ENCODE measurements around the gene PLXNA4. TPM values are rescaled to one million over a fixed set of nuclear protein-coding genes. Genes with fewer than 3 reads are reported as not detected.

PLXNA4 gene
- total and polyA plus RNA-seq, 2 donors (not counting 1 experiment from before 2014, with no cell fraction given) = not detected

- no peak overlapping the region for H3K9ac ChIP-seq (ENCODE audit: low read length)
- H3K27ac ChIP-seq (ENCODE audit: low read length in 2 of 2) = no peak overlapping the region
- H3K4me3 ChIP-seq (ENCODE audit: control extremely low read depth in 1 of 5, extremely low read depth in 1 of 5, insufficient read depth in 1 of 5, low read depth in 2 of 5, low read length in 4 of 5) = no peak overlapping the region
- ChIA-PET CTCF (interaction anchor here (1.4 kb wide), 1 partner anchor 11 kb away, joined by 6 read pairs; no protein-coding TSS in a partner anchor), POLR2A (no interaction called here)
- H3K4me2 ChIP-seq (replicated peaks; ENCODE audit: low read depth, low read length, poor library complexity, severe bottlenecking) = no peak overlapping the region
- H4K20me1 ChIP-seq (ENCODE audit: control insufficient read depth, insufficient read depth, low read length, poor library complexity, severe bottlenecking) = no peaks in the 10 kb centered on the region
- peak; percentile 31 for DNase-seq
- Mint-ChIP-seq H3K27ac (no peak overlapping the region), H3K4me1 (peaks cover 6% of the 10 kb centered on the region), H3K9me3 (ENCODE audit: insufficient read depth) (no peaks in the 10 kb centered on the region), H3K27me3 (peaks cover 52% of the 10 kb centered on the region), H3K4me3 (no peak overlapping the region)
- H3K9me3 ChIP-seq (ENCODE audit: control extremely low read depth in 1 of 3, control insufficient read depth in 2 of 3, insufficient read depth in 1 of 3, low read length in 2 of 3) = no peaks in the 10 kb centered on the region
- H3K36me3 ChIP-seq (replicated peaks in 1 of 2; ENCODE audit: control extremely low read depth in 1 of 2, control insufficient read depth in 1 of 2, extremely low read depth in 1 of 2, insufficient read depth in 2 of 2, low read length in 1 of 2) = no peaks in the 10 kb centered on the region
- peaks cover 0 to 42% (median 15%) of the 10 kb centered on the region in 4 experiments for H3K27me3 ChIP-seq (replicated peaks in 1 of 4; ENCODE audit: control extremely low read depth in 1 of 4, control insufficient read depth in 3 of 4, insufficient read depth in 4 of 4, low read length in 3 of 4)
- ATAC-seq (ENCODE audit: low read depth) = no peak
- 14% methylated on average over 4 of the region's 4 CpGs for WGBS (ENCODE audit: insufficient coverage)
- H3K79me2 ChIP-seq (ENCODE audit: control insufficient read depth, insufficient read depth, low read length) = no peaks in the 10 kb centered on the region
- H3K4me1 ChIP-seq (ENCODE audit: control insufficient read depth in 2 of 2, insufficient read depth in 2 of 2, low read length in 2 of 2) = no peaks in the 10 kb centered on the region
- intact Hi-C loops (cut with micrococcal nuclease) = no loop called here
- TF ChIP-seq, protein P1, sequence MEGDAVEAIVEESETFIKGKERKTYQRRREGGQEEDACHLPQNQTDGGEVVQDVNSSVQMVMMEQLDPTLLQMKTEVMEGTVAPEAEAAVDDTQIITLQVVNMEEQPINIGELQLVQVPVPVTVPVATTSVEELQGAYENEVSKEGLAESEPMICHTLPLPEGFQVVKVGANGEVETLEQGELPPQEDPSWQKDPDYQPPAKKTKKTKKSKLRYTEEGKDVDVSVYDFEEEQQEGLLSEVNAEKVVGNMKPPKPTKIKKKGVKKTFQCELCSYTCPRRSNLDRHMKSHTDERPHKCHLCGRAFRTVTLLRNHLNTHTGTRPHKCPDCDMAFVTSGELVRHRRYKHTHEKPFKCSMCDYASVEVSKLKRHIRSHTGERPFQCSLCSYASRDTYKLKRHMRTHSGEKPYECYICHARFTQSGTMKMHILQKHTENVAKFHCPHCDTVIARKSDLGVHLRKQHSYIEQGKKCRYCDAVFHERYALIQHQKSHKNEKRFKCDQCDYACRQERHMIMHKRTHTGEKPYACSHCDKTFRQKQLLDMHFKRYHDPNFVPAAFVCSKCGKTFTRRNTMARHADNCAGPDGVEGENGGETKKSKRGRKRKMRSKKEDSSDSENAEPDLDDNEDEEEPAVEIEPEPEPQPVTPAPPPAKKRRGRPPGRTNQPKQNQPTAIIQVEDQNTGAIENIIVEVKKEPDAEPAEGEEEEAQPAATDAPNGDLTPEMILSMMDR (IDR thresholded peaks at IDR 0.05) = peak; percentile 31
- no peak for TF ChIP-seq EZH2 (IDR thresholded peaks at IDR 0.05; ENCODE audit: borderline replicate concordance, insufficient read depth, low read depth, low read length, poor library complexity, severe bottlenecking)
- no peak overlapping the region for H2AFZ ChIP-seq (ENCODE audit: insufficient read depth, low read depth, low read length, poor library complexity, severe bottlenecking)
These were observed 4.5 kb upstream of the PLXNA4 start for GRCh38 chr7:132580717-132581285.

DNA sequence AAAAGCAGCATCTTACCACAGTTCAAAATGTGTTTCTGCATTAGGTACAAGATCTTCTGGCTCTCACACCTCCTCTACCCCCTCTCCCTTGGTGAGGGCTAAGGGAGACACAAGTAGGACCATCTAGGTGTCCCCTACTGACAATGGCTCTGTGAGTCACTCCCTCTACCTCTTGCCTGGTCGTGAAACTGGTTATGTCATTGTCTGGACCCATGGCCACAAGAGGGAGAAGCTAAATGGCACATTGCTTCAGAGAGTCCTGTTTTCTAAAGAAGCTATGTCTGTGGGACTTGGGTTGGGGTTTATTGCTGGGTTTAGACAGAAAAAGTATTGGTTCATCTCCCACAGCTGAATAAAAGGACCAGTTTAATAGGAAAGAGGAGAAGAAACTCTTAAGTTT lies 4.0 kb upstream of the PLXNA4 start:
- ChIA-PET POLR2A (no interaction called here), CTCF (interaction anchor here (1.4 kb wide), 1 partner anchor 10 kb away, joined by 6 read pairs; no protein-coding TSS in a partner anchor)
- peaks cover 54% of the 10 kb centered on the region for H3K27me3 Mint-ChIP-seq
- no peak overlapping the region for H3K4me3 ChIP-seq (ENCODE audit: control extremely low read depth in 1 of 5, extremely low read depth in 1 of 5, insufficient read depth in 1 of 5, low read depth in 2 of 5, low read length in 4 of 5)
- no peaks in the 10 kb centered on the region for H3K36me3 ChIP-seq (replicated peaks in 1 of 2; ENCODE audit: control extremely low read depth in 1 of 2, control insufficient read depth in 1 of 2, extremely low read depth in 1 of 2, insufficient read depth in 2 of 2, low read length in 1 of 2)
- H2AFZ ChIP-seq (ENCODE audit: insufficient read depth, low read depth, low read length, poor library complexity, severe bottlenecking) = no peak overlapping the region
- intact Hi-C loops (cut with micrococcal nuclease) = no loop called here
- H3K9ac ChIP-seq (ENCODE audit: low read length) = no peak overlapping the region
- no peaks in the 10 kb centered on the region for H4K20me1 ChIP-seq (ENCODE audit: control insufficient read depth, insufficient read depth, low read length, poor library complexity, severe bottlenecking)
- H3K4me2 ChIP-seq (replicated peaks; ENCODE audit: low read depth, low read length, poor library complexity, severe bottlenecking) = no peak overlapping the region
- WGBS (ENCODE audit: insufficient coverage) = 44% methylated on average over 1 of the region's 1 CpG
- no peaks in the 10 kb centered on the region for H3K4me1 ChIP-seq (ENCODE audit: control insufficient read depth in 2 of 2, insufficient read depth in 2 of 2, low read length in 2 of 2)
- H3K27ac Mint-ChIP-seq = no peak overlapping the region
- peaks cover 0 to 47% (median 18%) of the 10 kb centered on the region in 4 experiments for H3K27me3 ChIP-seq (replicated peaks in 1 of 4; ENCODE audit: control extremely low read depth in 1 of 4, control insufficient read depth in 3 of 4, insufficient read depth in 4 of 4, low read length in 3 of 4)
- no peak for DNase-seq
- H3K79me2 ChIP-seq (ENCODE audit: control insufficient read depth, insufficient read depth, low read length) = no peaks in the 10 kb centered on the region
- no peak overlapping the region for H3K27ac ChIP-seq (ENCODE audit: low read length in 2 of 2)
- H3K9me3 ChIP-seq (ENCODE audit: control extremely low read depth in 1 of 3, control insufficient read depth in 2 of 3, insufficient read depth in 1 of 3, low read length in 2 of 3) = no peaks in the 10 kb centered on the region
- H3K4me3 Mint-ChIP-seq = no peak overlapping the region
- peaks cover 6% of the 10 kb centered on the region for H3K4me1 Mint-ChIP-seq
- no peaks in the 10 kb centered on the region for H3K9me3 Mint-ChIP-seq (ENCODE audit: insufficient read depth)
- TF ChIP-seq EZH2 (IDR thresholded peaks at IDR 0.05; ENCODE audit: borderline replicate concordance, insufficient read depth, low read depth, low read length, poor library complexity, severe bottlenecking) = no peak
- TF ChIP-seq, protein P1 (IDR thresholded peaks at IDR 0.05) = no peak
- ATAC-seq (ENCODE audit: low read depth) = no peak

Measured in B cell (primary cell).